GM12891 (cell line): ENCODE results near the gene TRIM34.

Experiments
- PAX5 ChIP-seq: IDR thresholded peaks from 2 replicates; pipeline ENCODE4 v1.6.1; 2011; ENCODE audit warnings: low read length, moderate library complexity, mild to moderate bottlenecking; ENCODE audit not compliant: insufficient read depth, severe bottlenecking
- POLR2A ChIP-seq: IDR thresholded peaks from 2 replicates; pipeline ENCODE4 v1.6.1; 2011; ENCODE audit warnings: low read depth, low read length, control low read depth
- POLR2AphosphoS5 ChIP-seq: IDR thresholded peaks from 2 replicates; pipeline ENCODE4 v1.6.1; 2011; ENCODE audit warnings: low read depth, low read length, control low read depth
- POU2F2 ChIP-seq: IDR thresholded peaks from 2 replicates; pipeline ENCODE4 v1.6.1; 2011; ENCODE audit warnings: low read depth, mild to moderate bottlenecking, control low read depth, low read length, moderate library complexity
- SPI1 ChIP-seq: IDR thresholded peaks from 2 replicates; pipeline ENCODE4 v1.6.1; 2011; ENCODE audit warnings: low read depth, low read length, control low read depth
- TAF1 ChIP-seq: IDR thresholded peaks from 2 replicates; pipeline ENCODE4 v1.6.1; 2011; ENCODE audit warnings: low read depth, low read length, control low read depth

DNA sequence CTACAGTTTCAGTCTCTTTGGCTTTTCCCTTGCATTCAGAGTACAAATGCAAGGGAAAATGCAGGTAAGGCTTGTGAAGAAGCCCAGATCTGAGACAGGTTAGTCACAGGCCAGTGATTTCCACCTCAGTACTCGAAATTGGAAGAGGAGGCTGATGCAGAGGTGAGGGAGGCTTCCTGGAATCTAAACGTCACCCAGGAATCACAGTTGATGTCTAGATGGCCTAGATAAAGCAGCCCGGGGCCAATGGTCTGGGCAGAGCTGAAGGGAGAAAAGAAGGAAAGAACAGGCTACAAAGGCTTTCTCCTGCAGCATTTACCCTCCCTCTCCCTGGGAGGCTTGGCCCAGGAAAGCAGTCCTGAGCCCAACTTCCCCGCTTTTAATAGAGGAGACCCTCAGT is 19.9 kb upstream of the TRIM34 start:
- no peak for TF ChIP-seq POLR2A
- no peak for TF ChIP-seq TAF1
- no peak for TF ChIP-seq POLR2AphosphoS5
- TF ChIP-seq PAX5, result no peak
- TF ChIP-seq POU2F2, result no peak
- TF ChIP-seq SPI1, result no peak
